Measurements from ENCODE around the gene DLL1.

DNA sequence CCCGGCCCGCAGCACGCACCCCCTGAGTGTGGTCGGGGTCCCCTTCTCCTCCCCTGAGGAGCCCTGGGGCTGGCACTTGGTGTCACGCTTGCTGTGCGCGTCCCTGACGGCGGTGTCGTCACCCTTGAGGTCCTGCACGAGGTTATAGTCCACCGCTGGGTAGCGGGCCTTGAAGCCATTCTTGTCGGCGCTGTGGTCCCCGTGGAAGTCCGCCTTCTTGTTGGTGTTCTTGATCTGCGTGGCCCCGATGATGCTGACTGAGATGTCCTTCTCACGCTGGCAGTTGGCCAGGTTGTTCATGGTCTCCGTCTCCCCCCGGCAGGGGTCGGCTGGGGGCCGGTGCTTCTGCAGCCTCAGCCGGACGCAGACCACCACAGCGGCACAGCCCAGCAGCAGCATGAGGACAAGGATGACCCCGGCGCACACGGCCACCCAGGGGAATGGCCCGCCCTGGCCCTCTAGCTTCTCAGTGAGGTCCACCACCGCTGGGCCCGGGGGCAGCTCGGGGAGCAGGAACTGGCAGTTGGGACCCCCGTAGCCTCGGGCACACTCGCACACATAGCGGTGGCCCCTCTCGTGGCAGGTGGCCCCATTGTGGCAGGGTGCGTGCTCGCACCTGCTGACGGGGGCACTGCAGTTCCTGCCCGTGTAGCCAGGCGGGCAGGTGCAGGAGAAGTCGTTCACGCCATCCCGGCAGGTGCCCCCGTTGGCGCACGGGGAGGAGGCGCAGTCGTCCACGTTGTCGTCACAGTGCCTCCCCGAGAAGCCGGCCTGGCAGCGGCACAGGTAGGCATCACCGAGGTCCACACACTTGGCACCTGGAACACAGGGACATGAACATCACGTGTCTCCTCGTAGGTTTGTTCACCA, 7.4 kb downstream of the DLL1 start:
- TF ChIP-seq POLR2A (IDR thresholded peaks at IDR 0.05) (no peak), POLR2AphosphoS5 (IDR thresholded peaks at IDR 0.05) (peak in 2 of 3 donors; percentile 56 to 86)
- TF ChIP-seq, protein P1, sequence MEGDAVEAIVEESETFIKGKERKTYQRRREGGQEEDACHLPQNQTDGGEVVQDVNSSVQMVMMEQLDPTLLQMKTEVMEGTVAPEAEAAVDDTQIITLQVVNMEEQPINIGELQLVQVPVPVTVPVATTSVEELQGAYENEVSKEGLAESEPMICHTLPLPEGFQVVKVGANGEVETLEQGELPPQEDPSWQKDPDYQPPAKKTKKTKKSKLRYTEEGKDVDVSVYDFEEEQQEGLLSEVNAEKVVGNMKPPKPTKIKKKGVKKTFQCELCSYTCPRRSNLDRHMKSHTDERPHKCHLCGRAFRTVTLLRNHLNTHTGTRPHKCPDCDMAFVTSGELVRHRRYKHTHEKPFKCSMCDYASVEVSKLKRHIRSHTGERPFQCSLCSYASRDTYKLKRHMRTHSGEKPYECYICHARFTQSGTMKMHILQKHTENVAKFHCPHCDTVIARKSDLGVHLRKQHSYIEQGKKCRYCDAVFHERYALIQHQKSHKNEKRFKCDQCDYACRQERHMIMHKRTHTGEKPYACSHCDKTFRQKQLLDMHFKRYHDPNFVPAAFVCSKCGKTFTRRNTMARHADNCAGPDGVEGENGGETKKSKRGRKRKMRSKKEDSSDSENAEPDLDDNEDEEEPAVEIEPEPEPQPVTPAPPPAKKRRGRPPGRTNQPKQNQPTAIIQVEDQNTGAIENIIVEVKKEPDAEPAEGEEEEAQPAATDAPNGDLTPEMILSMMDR (IDR thresholded peaks at IDR 0.05 in 8 of 11, conservative IDR thresholded peaks at IDR 0.05 in 3 of 11): no peak

Measured in spleen (tissue), 7 donors.